ENCODE measurements around the gene LUC7L3. TPM values are rescaled to one million over a fixed set of nuclear protein-coding genes. Genes with fewer than 3 reads are reported as not detected.

LUC7L3 gene
- total and polyA plus RNA-seq, 2 of the 13 experiments (the other 11 are each of a cell fraction or from before 2014, with no cell fraction given): 108 to 120 TPM

DNA sequence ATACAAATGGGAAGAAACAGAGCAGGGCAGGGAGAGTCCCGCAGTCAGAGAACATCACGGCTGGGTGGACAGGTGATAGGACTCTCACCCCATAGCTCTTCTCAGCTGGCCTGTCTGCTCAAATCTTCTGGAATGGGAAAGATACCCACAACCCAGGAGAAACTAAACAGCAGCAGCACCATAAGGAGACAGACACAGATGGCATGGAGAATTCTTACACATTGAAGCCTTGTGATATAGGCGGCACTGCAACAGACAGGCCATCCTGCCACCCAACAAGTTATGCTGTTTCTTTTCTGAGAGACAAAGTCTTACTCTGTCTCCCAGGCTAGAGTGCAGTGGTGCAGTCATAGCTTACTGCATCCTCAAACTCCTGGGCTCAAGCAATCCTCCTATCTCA, 56.5 kb downstream of the LUC7L3 start:
- Histone ChIP-seq H3K4me2 (ENCODE audit: low read depth, low read length) (no peak overlapping the region), H3K9ac (ENCODE audit: insufficient read depth, low read depth, low read length) (no peak overlapping the region), H4K20me1 (ENCODE audit: insufficient read depth, low read length) (no peaks in the 10 kb centered on the region), H3K4me3 (replicated peaks in 1 of 3; ENCODE audit: insufficient read depth in 1 of 3, low read depth in 2 of 3, low read length in 3 of 3) (no peak overlapping the region), H3K36me3 (replicated peaks in 1 of 2; ENCODE audit: control insufficient read depth in 1 of 2, insufficient read depth in 2 of 2, low read length in 2 of 2) (no peaks in the 10 kb centered on the region), H2AFZ (ENCODE audit: low read length) (no peak overlapping the region), H3K27me3 (ENCODE audit: control insufficient read depth in 1 of 2, insufficient read depth in 2 of 2, low read length in 2 of 2) (peaks cover 0 to 3% of the 10 kb centered on the region in 2 experiments; a peak in 1 of 5 replicates), H3K79me2 (ENCODE audit: insufficient read depth, low read length) (no peaks in the 10 kb centered on the region), H3K4me1 (ENCODE audit: insufficient read depth, low read length) (no peaks in the 10 kb centered on the region), H3K9me3 (ENCODE audit: low read length) (no peaks in the 10 kb centered on the region), H3K27ac (ENCODE audit: extremely low read length, insufficient read depth, low read length) (no peak overlapping the region)
- ATAC-seq (no peak), FAIRE-seq (no peak), DNase-seq (ENCODE audit: low spot score) (no peak)
- ChIA-PET CTCF (ENCODE audit: low intra/inter-chr PET ratio, low total read pairs) (no interaction called here), POLR2A (interaction anchor here (1.0 kb wide), 1 partner anchor 19 kb away, joined by 3 read pairs; no protein-coding TSS in a partner anchor)
- in situ Hi-C loops (cut with HindIII; ENCODE audit: extremely low pct_ligation_motif_present, low pct_unique_long_range_greater_than_20kb) (no loop called here), intact Hi-C loops (cut with micrococcal nuclease; ENCODE audit: unreplicated experiment) (no loop called here)
- TF ChIP-seq HDAC2 (CRISPR knock-in tag; IDR thresholded peaks at IDR 0.05) (no peak), ZNF253 (CRISPR knock-in tag; IDR thresholded peaks at IDR 0.05; ENCODE audit: borderline replicate concordance) (no peak), PTBP1 (IDR thresholded peaks at IDR 0.05; ENCODE audit: low read depth, low read length, poor library complexity, severe bottlenecking) (no peak), KLF13 (CRISPR knock-in tag; IDR thresholded peaks at IDR 0.05) (no peak), ZNF503 (CRISPR knock-in tag; IDR thresholded peaks at IDR 0.05) (no peak), YEATS4 (CRISPR knock-in tag; IDR thresholded peaks at IDR 0.05; ENCODE audit: borderline replicate concordance) (no peak), KDM4B (CRISPR knock-in tag; IDR thresholded peaks at IDR 0.05) (no peak), ZNF383 (CRISPR knock-in tag; IDR thresholded peaks at IDR 0.05; ENCODE audit: borderline replicate concordance) (no peak), ZFP41 (CRISPR knock-in tag; IDR thresholded peaks at IDR 0.05; ENCODE audit: borderline replicate concordance) (no peak), ZBTB20 (CRISPR knock-in tag; IDR thresholded peaks at IDR 0.05; ENCODE audit: borderline replicate concordance, low read depth) (no peak), TRIM22 (IDR thresholded peaks at IDR 0.05) (no peak), GATAD1 (CRISPR knock-in tag; IDR thresholded peaks at IDR 0.05) (no peak), REL (CRISPR knock-in tag; conservative IDR thresholded peaks at IDR 0.05) (no peak), POLR2AphosphoS2 (IDR thresholded peaks at IDR 0.05; ENCODE audit: low read depth, low read length) (no peak), ZNF563 (CRISPR knock-in tag; IDR thresholded peaks at IDR 0.05) (no peak), KLF6 (CRISPR knock-in tag; IDR thresholded peaks at IDR 0.05) (no peak), ZNF292 (CRISPR knock-in tag; IDR thresholded peaks at IDR 0.05; ENCODE audit: borderline replicate concordance, low read depth) (no peak), ZNF75D (CRISPR knock-in tag; IDR thresholded peaks at IDR 0.05; ENCODE audit: borderline replicate concordance) (no peak), ERF (CRISPR knock-in tag; IDR thresholded peaks at IDR 0.05) (no peak)
- TF ChIP-seq, protein P1, sequence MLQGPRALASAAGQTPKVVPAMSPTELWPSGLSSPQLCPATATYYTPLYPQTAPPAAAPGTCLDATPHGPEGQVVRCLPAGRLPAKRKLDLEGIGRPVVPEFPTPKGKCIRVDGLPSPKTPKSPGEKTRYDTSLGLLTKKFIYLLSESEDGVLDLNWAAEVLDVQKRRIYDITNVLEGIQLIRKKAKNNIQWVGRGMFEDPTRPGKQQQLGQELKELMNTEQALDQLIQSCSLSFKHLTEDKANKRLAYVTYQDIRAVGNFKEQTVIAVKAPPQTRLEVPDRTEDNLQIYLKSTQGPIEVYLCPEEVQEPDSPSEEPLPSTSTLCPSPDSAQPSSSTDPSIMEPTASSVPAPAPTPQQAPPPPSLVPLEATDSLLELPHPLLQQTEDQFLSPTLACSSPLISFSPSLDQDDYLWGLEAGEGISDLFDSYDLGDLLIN (CRISPR knock-in tag; IDR thresholded peaks at IDR 0.05; ENCODE audit: borderline replicate concordance): no peak
- no TSS peak for BruUV-seq (replicated peaks)
- WGBS (ENCODE audit: low lambda C conversion rate): 40% methylated on average over 3 of the region's 3 CpGs
